ENCODE results near the gene MRPL32. TPM values are rescaled to one million over a fixed set of nuclear protein-coding genes. Genes with fewer than 3 reads are reported as not detected.

MRPL32 gene
- total RNA-seq, 1 donor from 2014 or later, result 37.2 TPM

DNA sequence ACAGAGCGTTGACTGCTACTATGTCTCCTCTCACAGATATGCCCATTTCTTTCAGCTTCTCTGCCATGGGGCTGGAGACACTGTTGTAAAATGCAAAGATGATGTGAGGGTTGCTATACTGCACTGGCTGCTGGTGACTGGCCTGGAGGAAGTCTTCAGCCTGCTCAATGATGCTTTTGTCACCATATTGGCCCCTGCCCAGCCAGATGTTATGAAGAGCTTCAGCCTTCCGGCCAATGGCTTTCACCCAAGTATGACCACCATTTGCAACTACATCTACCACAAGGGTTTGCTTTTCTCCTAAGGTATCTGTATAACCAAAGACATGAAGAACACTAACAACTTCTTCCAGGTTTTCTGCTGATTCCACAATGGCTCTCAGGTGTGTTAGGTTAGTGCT lies 21.9 kb upstream of the MRPL32 start:
- Mint-ChIP-seq H3K4me3 (ENCODE audit: unreplicated experiment) (no peak overlapping the region), H3K4me1 (ENCODE audit: unreplicated experiment) (peaks cover 22% of the 10 kb centered on the region), H3K36me3 (ENCODE audit: low read depth, unreplicated experiment) (no peaks in the 10 kb centered on the region), H3K9me3 (ENCODE audit: unreplicated experiment) (no peaks in the 10 kb centered on the region), H3K27me3 (ENCODE audit: unreplicated experiment) (peaks cover 4% of the 10 kb centered on the region), H3K27ac (ENCODE audit: unreplicated experiment) (no peak overlapping the region)
- no peak for DNase-seq (ENCODE audit: low spot score)
- TF ChIP-seq, protein P1, sequence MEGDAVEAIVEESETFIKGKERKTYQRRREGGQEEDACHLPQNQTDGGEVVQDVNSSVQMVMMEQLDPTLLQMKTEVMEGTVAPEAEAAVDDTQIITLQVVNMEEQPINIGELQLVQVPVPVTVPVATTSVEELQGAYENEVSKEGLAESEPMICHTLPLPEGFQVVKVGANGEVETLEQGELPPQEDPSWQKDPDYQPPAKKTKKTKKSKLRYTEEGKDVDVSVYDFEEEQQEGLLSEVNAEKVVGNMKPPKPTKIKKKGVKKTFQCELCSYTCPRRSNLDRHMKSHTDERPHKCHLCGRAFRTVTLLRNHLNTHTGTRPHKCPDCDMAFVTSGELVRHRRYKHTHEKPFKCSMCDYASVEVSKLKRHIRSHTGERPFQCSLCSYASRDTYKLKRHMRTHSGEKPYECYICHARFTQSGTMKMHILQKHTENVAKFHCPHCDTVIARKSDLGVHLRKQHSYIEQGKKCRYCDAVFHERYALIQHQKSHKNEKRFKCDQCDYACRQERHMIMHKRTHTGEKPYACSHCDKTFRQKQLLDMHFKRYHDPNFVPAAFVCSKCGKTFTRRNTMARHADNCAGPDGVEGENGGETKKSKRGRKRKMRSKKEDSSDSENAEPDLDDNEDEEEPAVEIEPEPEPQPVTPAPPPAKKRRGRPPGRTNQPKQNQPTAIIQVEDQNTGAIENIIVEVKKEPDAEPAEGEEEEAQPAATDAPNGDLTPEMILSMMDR (IDR thresholded peaks at IDR 0.05; ENCODE audit: unreplicated experiment), result no peak

DNA sequence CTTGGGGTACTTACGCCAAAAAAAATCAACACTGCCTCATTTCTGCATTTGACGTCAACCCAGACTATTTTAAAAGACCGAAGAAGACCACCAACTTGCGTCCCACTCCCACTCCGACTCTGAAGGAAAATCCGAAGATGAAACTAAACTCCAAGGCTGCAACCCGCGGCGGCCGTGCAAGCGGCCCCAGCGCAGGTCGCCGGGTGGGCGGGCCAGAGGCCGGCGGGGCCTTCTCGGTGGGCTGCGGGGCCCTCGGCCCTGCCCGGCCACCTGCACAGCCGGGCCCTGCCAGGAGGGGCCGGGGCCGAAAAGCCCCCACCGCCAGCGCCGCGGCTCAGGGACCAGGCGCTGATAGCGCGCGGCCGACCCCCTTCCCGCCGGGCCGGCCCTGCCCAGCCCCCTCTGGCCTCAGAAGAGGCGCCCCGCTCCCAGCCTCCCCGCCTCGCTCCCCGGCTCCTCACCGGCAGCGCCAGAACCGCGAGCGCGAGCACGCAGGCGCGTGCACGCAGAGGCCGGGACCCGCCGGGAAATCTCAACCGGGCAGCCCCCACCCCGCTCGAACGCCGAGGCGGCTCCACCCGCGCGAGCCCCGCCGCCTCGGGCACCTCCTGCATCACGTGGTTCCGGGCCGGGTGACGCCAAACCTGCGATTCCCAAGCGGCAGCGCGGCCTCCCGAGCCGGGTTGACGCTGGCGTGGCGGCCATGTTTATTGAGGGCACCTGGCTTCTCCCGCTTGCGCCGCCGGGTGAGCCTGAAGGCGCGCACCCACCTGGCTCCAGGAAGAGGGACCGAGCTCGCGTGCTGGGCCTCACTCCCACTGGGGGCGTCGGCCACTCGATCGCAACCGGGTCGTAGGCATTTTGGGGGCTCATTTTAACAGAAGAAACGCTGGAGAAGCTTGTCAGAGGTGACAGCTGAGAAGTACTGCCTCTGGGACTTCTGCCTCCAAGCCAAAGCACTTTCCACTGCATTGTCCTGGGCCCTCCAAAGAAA lies 20.4 kb upstream of the MRPL32 start, which contains the start of gene C7orf25:
Gene C7orf25 (minus strand): TSS at position 617 of the 994 bp plus-strand sequence. CDS start 1,170 bp downstream, outside the sequence.
- peaks cover 20% of the 10 kb centered on the region for H3K4me1 Mint-ChIP-seq (ENCODE audit: unreplicated experiment)
- H3K4me3 Mint-ChIP-seq (ENCODE audit: unreplicated experiment), result peak within 1 kb of the TSS; percentile 94
- H3K27me3 Mint-ChIP-seq (ENCODE audit: unreplicated experiment), result peaks cover 4% of the 10 kb centered on the region
- no peaks in the 10 kb centered on the region for H3K9me3 Mint-ChIP-seq (ENCODE audit: unreplicated experiment)
- H3K27ac Mint-ChIP-seq (ENCODE audit: unreplicated experiment), result peak within 1 kb of the TSS; percentile 55
- H3K36me3 Mint-ChIP-seq (ENCODE audit: low read depth, unreplicated experiment), result no peaks in the 10 kb centered on the region
- TF ChIP-seq, protein P1 (IDR thresholded peaks at IDR 0.05; ENCODE audit: unreplicated experiment), result no peak
- DNase-seq (ENCODE audit: low spot score), result peak; percentile 96

DNA sequence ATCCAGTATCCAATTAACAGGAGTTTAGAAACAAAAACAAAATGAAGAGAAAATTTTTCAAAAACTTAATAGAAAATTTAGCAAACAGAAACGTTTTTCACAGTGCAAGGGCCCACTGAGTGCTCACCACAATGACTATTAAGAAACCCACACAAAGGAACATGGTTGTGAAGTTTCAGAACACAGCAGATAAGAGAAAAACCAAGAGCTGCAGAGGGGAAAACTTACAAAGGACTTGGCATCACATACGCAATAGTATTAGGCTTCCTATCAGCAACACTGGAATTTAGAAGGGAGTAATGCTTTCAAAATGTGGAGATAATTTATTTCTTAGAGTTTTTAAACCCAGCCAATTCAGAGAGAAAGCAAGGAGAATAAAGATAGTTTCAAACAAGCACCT lies 18.6 kb upstream of the MRPL32 start:
- Mint-ChIP-seq H3K27me3 (ENCODE audit: unreplicated experiment) (peaks cover 4% of the 10 kb centered on the region), H3K36me3 (ENCODE audit: low read depth, unreplicated experiment) (no peaks in the 10 kb centered on the region), H3K4me3 (ENCODE audit: unreplicated experiment) (no peak overlapping the region), H3K27ac (ENCODE audit: unreplicated experiment) (no peak overlapping the region), H3K4me1 (ENCODE audit: unreplicated experiment) (peaks cover 11% of the 10 kb centered on the region), H3K9me3 (ENCODE audit: unreplicated experiment) (no peaks in the 10 kb centered on the region)
- TF ChIP-seq, protein P1 (IDR thresholded peaks at IDR 0.05; ENCODE audit: unreplicated experiment), result no peak
- no peak for DNase-seq (ENCODE audit: low spot score)

DNA sequence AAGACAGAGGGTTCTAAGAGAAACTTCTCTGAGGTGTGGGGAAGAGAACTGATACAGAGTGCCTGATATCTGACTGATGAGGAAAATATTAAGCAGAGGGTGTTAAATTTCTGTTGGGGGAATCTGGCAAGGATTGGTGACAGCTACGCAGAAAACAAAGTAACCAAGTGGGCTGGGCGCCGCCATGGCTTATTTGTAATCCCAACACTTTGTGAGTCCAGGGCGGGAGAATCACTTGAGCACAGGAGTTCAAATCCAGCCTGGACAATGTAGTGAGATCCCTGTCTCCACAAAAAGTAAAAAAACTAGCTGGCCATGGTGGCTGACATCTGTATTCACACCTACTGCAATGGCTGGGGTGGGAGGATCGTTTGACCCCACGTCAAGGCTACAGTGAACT lies 18.2 kb upstream of the MRPL32 start:
- no peaks in the 10 kb centered on the region for H3K9me3 Mint-ChIP-seq (ENCODE audit: unreplicated experiment)
- H3K4me1 Mint-ChIP-seq (ENCODE audit: unreplicated experiment), result peaks cover 11% of the 10 kb centered on the region
- H3K27me3 Mint-ChIP-seq (ENCODE audit: unreplicated experiment), result peaks cover 4% of the 10 kb centered on the region
- no peak overlapping the region for H3K4me3 Mint-ChIP-seq (ENCODE audit: unreplicated experiment)
- no peak for DNase-seq (ENCODE audit: low spot score)
- peaks cover under 1% of the 10 kb centered on the region for H3K36me3 Mint-ChIP-seq (ENCODE audit: low read depth, unreplicated experiment)
- TF ChIP-seq, protein P1 (IDR thresholded peaks at IDR 0.05; ENCODE audit: unreplicated experiment), result no peak
- H3K27ac Mint-ChIP-seq (ENCODE audit: unreplicated experiment), result no peak overlapping the region

Data from endothelial cell (in vitro differentiated cells).